Liver (tissue), 9 donors: ENCODE results near the gene TGM5. TPM values are rescaled to one million over a fixed set of nuclear protein-coding genes. Genes with fewer than 3 reads are reported as not detected.

ENCODE experiments used
- DNase-seq: peaks from one replicate; pipeline ENCODE4 v3.0.0-alpha.2; 2017; ENCODE audit warnings: low spot score
- H3K27ac ChIP-seq, 2 donors: one replicate each; pipeline ENCODE4 v1.7.0; 2013; ENCODE audit warnings: inconsistent platforms in 2 of 2, low read length in 2 of 2, control low read depth in 1 of 2, low read depth in 1 of 2, mild to moderate bottlenecking in 1 of 2
- H3K27me3 ChIP-seq, 4 donors: one replicate each; pipeline versions ENCODE4 v1.6.1 to v1.7.0; 2013; ENCODE audit warnings: low read length in 3 of 4, inconsistent platforms in 1 of 4, mild to moderate bottlenecking in 1 of 4, moderate library complexity in 1 of 4; ENCODE audit not compliant: control insufficient read depth in 4 of 4, insufficient read depth in 4 of 4
- H3K36me3 ChIP-seq, 4 donors: one replicate each; pipeline versions ENCODE4 v1.6.1 to v1.7.0; 2013; ENCODE audit warnings: low read length in 3 of 4, mild to moderate bottlenecking in 3 of 4, low read depth in 1 of 4, moderate library complexity in 1 of 4; ENCODE audit not compliant: control insufficient read depth in 4 of 4, insufficient read depth in 3 of 4
- H3K4me1 ChIP-seq, 4 donors: one replicate each; pipeline versions ENCODE4 v1.6.1 to v1.7.0; 2013; ENCODE audit warnings: low read length in 3 of 4, mild to moderate bottlenecking in 3 of 4, moderate library complexity in 1 of 4; ENCODE audit not compliant: control insufficient read depth in 4 of 4, insufficient read depth in 4 of 4
- H3K4me3 ChIP-seq, 3 donors: one replicate each; pipeline versions ENCODE4 v1.6.1 to v1.7.0; 2013; ENCODE audit warnings: low read length in 3 of 3, control low read depth in 1 of 3, low read depth in 1 of 3, mild to moderate bottlenecking in 1 of 3
- H3K9ac ChIP-seq, 2 donors: one replicate each; pipeline ENCODE4 v1.7.0; 2013; ENCODE audit warnings: low read length in 2 of 2, mild to moderate bottlenecking in 2 of 2, moderate library complexity in 2 of 2, control low read depth in 1 of 2, low read depth in 1 of 2
- H3K9me3 ChIP-seq, 4 donors: one replicate each; pipeline versions ENCODE4 v1.6.1 to v1.7.0; 2013; ENCODE audit warnings: low read length in 3 of 4; ENCODE audit not compliant: control insufficient read depth in 4 of 4
- ATF3 ChIP-seq: IDR thresholded peaks from 2 replicates; pipeline ENCODE4 v1.6.1; 2016; ENCODE audit warnings: antibody characterized with exemption
- CTCF ChIP-seq: fragments of 150-350 bp; IDR thresholded peaks from 2 replicates; pipeline ENCODE4 v1.5.1; 2017; ENCODE audit warnings: improper control_type of control experiment, low read depth, low read length; ENCODE audit not compliant: missing input control
- EGR1 ChIP-seq, 2 donors: IDR thresholded peaks; 2 replicates each; pipeline ENCODE4 v1.6.1; 2016 to 2018; ENCODE audit warnings: antibody characterized with exemption in 2 of 2, low read depth in 2 of 2
- FOXA1 ChIP-seq: IDR thresholded peaks from 2 replicates; pipeline ENCODE4 v1.6.1; 2016; ENCODE audit warnings: antibody characterized with exemption
- GABPA ChIP-seq, 2 donors: IDR thresholded peaks in 1 of 2; conservative IDR thresholded peaks in 1 of 2; 2 replicates each; pipeline ENCODE4 v1.6.1; 2016; ENCODE audit warnings: antibody characterized with exemption in 2 of 2, mild to moderate bottlenecking in 1 of 2, moderate library complexity in 1 of 2
- HNF4A ChIP-seq, 2 donors: conservative IDR thresholded peaks; 2 replicates each; pipeline ENCODE4 v1.6.1; 2016; ENCODE audit warnings: antibody characterized with exemption in 2 of 2, mild to moderate bottlenecking in 2 of 2
- HNF4G ChIP-seq: IDR thresholded peaks from 2 replicates; pipeline ENCODE4 v1.6.1; 2016; ENCODE audit warnings: antibody characterized with exemption
- JUND ChIP-seq, 2 donors: IDR thresholded peaks; 2 replicates each; pipeline ENCODE4 v1.6.1; 2016; ENCODE audit warnings: antibody characterized with exemption in 2 of 2
- NR2F2 ChIP-seq: IDR thresholded peaks from 2 replicates; pipeline ENCODE4 v1.6.1; 2016; ENCODE audit warnings: antibody characterized with exemption
- RAD21 ChIP-seq, 2 donors: IDR thresholded peaks; 2 replicates each; pipeline ENCODE4 v1.6.1; 2016; ENCODE audit warnings: antibody characterized with exemption in 2 of 2, mild to moderate bottlenecking in 2 of 2
- SP1 ChIP-seq: IDR thresholded peaks from 2 replicates; pipeline ENCODE4 v1.6.1; 2018; ENCODE audit warnings: antibody characterized with exemption, mild to moderate bottlenecking
- TAF1 ChIP-seq: conservative IDR thresholded peaks from 2 replicates; pipeline ENCODE4 v1.6.1; 2016; ENCODE audit warnings: antibody characterized with exemption, mild to moderate bottlenecking
- YY1 ChIP-seq: IDR thresholded peaks from 2 replicates; pipeline ENCODE4 v1.6.1; 2016; ENCODE audit warnings: antibody characterized with exemption, mild to moderate bottlenecking
- ZBTB33 ChIP-seq: IDR thresholded peaks from 2 replicates; pipeline ENCODE4 v1.6.1; 2016; ENCODE audit warnings: antibody characterized with exemption
- WGBS: extraction: QIAGEN DNeasy Blood & Tissue Kit; methylation state at CpG from one replicate; pipeline ENCODE4 v1.1.7; 2013; 5-methylcytosine and 5-hydroxymethylcytosine counted together
- polyA plus RNA-seq, 2 donors: library from polyadenylated mRNA; stranded (reverse) in 1 of 2; unstranded in 1 of 2; fragments of 200-250 nt in 1 of 2; fragments of >200 nt in 1 of 2; fragmentation: Nextera tagmentation in 1 of 2; extraction: Ambion mirVana in 1 of 2; gene quantifications; one replicate each; pipeline versions ENCODE4 v1.2.1 to v1.2.3, GENCODE V29; 2013 to 2015
- total RNA-seq, 2 donors: library from RNA; depleted of rRNA; stranded (reverse); fragments of >200 nt; gene quantifications; one replicate each; pipeline ENCODE4 v1.2.3, GENCODE V29; 2014
- donor health status: healthy.
- donor health status: healthy.
- donor health status: healthy.
- donor health status: healthy.
- donor health status: healthy.

TGM5 gene
- total and polyA plus RNA-seq, 4 donors: not detected

- H3K4me3 ChIP-seq: no peak overlapping the region
- TF ChIP-seq NR2F2: no peak
- no peak for TF ChIP-seq EGR1 (IDR thresholded peaks at IDR 0.05; ENCODE audit: low read depth in 2 of 2)
- no peak for TF ChIP-seq YY1
- TF ChIP-seq TAF1: no peak
- no peak for TF ChIP-seq JUND (IDR thresholded peaks at IDR 0.05)
- no peak for TF ChIP-seq SP1
- no peak for TF ChIP-seq GABPA (IDR thresholded peaks at IDR 0.05 in 1 of 2, conservative IDR thresholded peaks at IDR 0.05 in 1 of 2)
- no peak for TF ChIP-seq FOXA1
- no peak for TF ChIP-seq HNF4A (conservative IDR thresholded peaks at IDR 0.05)
- no peaks in the 10 kb centered on the region for H3K36me3 ChIP-seq
- no peak overlapping the region for H3K9ac ChIP-seq
- WGBS: 75% methylated on average over 2 of the region's 2 CpGs
- H3K9me3 ChIP-seq: no peaks in the 10 kb centered on the region
- peaks cover 0 to 2% (median 0%) of the 10 kb centered on the region in 4 donors for H3K27me3 ChIP-seq
- H3K27ac ChIP-seq: no peak overlapping the region
- no peaks in the 10 kb centered on the region for H3K4me1 ChIP-seq
- DNase-seq: no peak
Observed at GRCh38 chr15:43230640-43231115, 36.0 kb downstream of the TGM5 start.

- no peaks in the 10 kb centered on the region for H3K4me1 ChIP-seq
- no peak overlapping the region for H3K27ac ChIP-seq
- WGBS: 89% methylated on average over 5 of the region's 5 CpGs
- TF ChIP-seq EGR1 (IDR thresholded peaks at IDR 0.05; ENCODE audit: low read depth in 2 of 2): no peak
- no peak for TF ChIP-seq HNF4G
- no peak for TF ChIP-seq CTCF
- TF ChIP-seq TAF1: no peak
- no peak for TF ChIP-seq FOXA1
- no peak for TF ChIP-seq ATF3
- TF ChIP-seq RAD21 (IDR thresholded peaks at IDR 0.05): no peak
- TF ChIP-seq JUND (IDR thresholded peaks at IDR 0.05): no peak
- TF ChIP-seq NR2F2: no peak
- no peak for TF ChIP-seq HNF4A (conservative IDR thresholded peaks at IDR 0.05)
- no peak for TF ChIP-seq SP1
- no peak for TF ChIP-seq ZBTB33
- no peak for TF ChIP-seq YY1
- H3K36me3 ChIP-seq: no peaks in the 10 kb centered on the region
- peaks cover 0 to 2% (median 0%) of the 10 kb centered on the region in 4 donors for H3K27me3 ChIP-seq
- no peak overlapping the region for H3K9ac ChIP-seq
- no peak for DNase-seq
- H3K4me3 ChIP-seq: no peak overlapping the region
- no peaks in the 10 kb centered on the region for H3K9me3 ChIP-seq
Observed at GRCh38 chr15:43229977-43230376, 36.8 kb downstream of the TGM5 start.
